IMR-90 (cell line): ENCODE measurements around the gene SPATA31C1.
A peak's percentile ranks its signal among the peaks of the same experiment; 100 is the strongest.

Experiments
- BHLHE40 ChIP-seq: fragments of 150-350 bp; IDR thresholded peaks from 2 replicates; pipeline ENCODE4 v1.6.1; 2016; ENCODE audit warnings: mild to moderate bottlenecking, low read depth, low read length
- CEBPB ChIP-seq: IDR thresholded peaks from 2 replicates; pipeline ENCODE4 v1.6.1; 2012; ENCODE audit warnings: low read depth, low read length, improper control_type of control experiment
- CTCF ChIP-seq: conservative IDR thresholded peaks from 2 replicates; pipeline ENCODE4 v1.5.1; 2012; ENCODE audit warnings: mild to moderate bottlenecking, low read depth, low read length, improper control_type of control experiment
- MAFK ChIP-seq: IDR thresholded peaks from 2 replicates; pipeline ENCODE4 v1.6.1; 2012; ENCODE audit warnings: low read depth, low read length, improper control_type of control experiment
- SMC3 ChIP-seq: fragments of 150-350 bp; IDR thresholded peaks from 2 replicates; pipeline ENCODE4 v1.6.1; 2016; ENCODE audit warnings: low read depth, mild to moderate bottlenecking, antibody characterized with exemption, low read length, moderate library complexity

- TF ChIP-seq SMC3 (no peak), CEBPB (peak; percentile 89), CTCF (no peak), BHLHE40 (no peak), MAFK (no peak)
These were observed 26.0 kb upstream of the SPATA31C1 start for GRCh38 chr9:87891754-87892153.
